Stimulated activated CD4-positive, alpha-beta T cell treated with anti-CD3 and anti-CD28 coated beads, Interleukin-2, amount 100 ng/mL, for 24 hours (primary cell): ENCODE measurements around the gene LINGO4.

ENCODE experiments used
- DNase-seq, 2 donors: peaks; one replicate each; pipeline ENCODE4 v3.0.0-alpha.2; 2020

Gene LINGO4, protein sequence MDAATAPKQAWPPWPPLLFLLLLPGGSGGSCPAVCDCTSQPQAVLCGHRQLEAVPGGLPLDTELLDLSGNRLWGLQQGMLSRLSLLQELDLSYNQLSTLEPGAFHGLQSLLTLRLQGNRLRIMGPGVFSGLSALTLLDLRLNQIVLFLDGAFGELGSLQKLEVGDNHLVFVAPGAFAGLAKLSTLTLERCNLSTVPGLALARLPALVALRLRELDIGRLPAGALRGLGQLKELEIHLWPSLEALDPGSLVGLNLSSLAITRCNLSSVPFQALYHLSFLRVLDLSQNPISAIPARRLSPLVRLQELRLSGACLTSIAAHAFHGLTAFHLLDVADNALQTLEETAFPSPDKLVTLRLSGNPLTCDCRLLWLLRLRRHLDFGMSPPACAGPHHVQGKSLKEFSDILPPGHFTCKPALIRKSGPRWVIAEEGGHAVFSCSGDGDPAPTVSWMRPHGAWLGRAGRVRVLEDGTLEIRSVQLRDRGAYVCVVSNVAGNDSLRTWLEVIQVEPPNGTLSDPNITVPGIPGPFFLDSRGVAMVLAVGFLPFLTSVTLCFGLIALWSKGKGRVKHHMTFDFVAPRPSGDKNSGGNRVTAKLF

DNA sequence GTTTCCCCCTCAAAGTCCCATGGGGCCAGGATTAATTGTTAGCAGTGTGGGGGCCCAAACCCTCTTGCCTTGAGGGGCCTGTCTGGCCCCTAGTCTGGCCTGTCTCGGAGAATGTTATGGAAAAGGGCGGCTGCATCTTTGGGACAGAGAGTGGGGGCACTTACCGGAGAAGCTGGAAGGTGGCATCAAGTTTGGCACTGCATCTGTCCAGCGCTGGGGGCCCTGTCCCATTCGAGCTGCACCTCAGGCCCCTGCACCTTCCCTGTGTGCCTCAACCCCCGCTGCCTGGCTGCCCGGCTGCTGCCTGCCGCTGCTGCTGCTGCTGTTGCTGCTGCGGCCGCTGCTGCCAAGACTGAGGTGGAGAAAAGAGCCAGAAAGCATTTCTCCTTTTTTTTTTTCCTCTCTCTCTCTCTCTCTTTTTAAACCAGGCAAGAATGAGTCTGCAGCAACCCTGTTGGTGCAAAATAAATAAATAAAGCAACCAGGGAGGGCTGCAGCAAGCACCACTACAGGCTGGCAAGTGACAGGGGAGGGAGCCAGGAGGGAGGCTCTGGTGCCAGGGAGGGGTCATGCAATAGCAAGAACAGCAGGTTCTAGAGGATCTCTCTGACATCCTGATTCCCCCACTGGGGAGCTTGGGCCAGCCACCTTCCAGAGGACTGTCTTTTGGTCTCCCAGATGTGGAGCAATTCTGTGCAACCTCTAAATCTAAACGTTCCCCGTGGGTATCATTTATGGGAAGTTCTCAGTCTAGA lies at the start of gene LINGO4:
Gene LINGO4, minus strand, starts transcription at position 354 of the 755 bp plus-strand sequence. CDS start 2,715 bp downstream, outside the sequence.
- DNase-seq: no peak

DNA sequence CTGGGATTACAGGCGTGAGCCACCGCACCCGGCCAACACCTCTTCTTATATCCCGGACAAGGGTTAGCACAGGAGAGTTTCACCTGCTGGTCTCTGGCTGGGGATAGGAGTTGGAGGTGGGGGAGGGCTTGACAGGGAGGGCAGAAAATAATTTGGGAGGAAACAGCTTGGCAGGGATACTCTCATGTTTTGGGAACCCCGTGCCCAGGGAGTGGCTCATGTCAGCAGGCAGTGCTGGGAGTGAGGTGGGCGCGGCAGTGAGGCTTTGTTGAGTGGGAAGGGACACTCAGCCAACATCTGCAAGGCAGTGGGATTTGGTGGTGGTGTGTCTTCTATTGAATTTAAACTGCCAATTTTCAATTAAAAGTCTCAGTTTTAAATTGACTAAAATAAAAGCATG lies 49.4 kb upstream of the LINGO4 start:
- DNase-seq: no peak

DNA sequence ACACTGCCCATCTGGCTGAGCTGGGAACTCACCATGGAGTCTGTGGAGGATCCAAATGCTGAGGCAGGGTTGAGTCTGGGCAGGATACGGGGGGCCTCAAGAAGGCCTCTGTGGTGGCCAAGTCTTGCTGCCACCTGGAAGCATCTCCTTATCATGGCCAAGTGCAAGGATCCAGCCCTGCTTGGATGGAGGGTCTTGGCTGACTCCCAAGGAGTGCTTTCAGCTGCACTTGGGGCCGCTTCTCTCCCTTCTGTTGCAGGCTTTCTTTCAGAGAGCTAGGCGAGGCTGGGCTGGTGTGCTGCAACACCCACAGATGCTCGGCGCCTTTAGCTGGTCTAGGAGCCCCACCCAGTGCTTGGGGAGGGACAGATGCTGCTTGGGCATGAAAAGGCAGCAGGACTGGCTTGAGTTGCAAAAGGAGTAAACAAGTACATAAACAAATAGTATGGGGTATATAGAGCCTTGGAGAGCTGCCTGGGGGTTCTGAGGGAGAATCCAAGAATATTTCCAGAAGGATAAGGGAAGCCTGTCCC lies 48.3 kb upstream of the LINGO4 start, which contains the start of gene THEM5:
Gene THEM5, minus strand, starts transcription at position 302 of the 533 bp plus-strand sequence. Its CDS starts 147 bp downstream, at position 155.
- no peak for DNase-seq

DNA sequence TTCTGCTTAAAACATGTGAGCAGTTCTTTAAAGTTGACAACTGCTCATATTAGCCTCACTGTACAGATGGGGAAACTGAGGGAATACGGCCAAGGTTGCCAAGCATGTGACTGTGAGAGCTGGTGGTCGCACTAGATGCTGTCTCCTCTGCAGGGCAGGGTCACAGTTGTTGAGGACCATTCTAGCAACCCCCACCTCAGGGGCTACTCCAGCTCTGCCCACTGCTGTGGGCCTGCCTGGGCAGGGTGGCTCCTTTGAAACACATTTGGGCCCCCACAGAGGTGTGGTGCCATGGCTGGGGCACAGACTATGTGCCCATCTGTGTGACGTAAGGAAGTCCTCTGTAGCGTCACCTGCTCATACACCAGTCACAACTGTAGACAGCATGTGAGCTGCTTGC lies 47.5 kb upstream of the LINGO4 start:
- no peak for DNase-seq

DNA sequence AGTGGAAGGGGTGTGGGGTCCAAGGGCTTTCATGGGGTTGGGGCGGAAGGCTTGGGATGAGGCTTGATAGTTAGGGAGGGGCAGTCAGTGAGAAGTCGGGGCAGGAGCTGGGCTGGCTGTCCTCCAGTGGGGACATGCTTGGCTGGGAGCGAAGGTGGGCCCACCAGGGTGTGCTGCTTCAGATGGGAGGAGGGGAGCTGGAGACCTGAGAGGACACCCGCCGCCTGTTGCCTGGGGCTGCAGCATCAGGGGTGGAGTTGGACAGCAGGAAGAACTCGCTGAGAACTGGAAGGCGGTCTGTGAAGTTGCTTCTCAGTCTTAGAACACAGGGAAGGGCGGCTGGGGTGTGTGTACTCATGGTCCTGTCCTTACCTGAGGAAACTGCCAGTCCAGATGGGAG lies 46.7 kb upstream of the LINGO4 start:
- DNase-seq: peak in 1 of 2 donors; percentile 16

DNA sequence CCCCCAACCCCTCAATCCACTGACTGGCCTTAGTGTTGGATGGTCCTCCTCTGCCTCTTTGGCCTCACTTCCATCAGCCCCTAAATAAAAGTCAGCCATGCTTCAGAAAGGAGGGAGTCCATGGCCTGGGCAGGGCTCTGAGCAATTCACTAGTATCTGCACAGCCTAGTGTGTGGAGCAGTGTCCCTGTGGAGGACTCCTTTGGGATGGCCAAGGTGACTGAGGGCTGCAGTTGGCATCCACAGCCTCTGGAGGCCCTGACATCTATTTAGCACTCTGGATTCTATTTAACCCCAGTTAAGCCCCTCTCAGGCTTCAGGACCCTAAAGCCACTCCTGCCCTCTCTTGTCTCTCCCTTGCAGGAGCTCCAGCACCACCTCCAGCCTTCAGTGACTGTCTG lies 44.7 kb upstream of the LINGO4 start:
- no peak for DNase-seq

DNA sequence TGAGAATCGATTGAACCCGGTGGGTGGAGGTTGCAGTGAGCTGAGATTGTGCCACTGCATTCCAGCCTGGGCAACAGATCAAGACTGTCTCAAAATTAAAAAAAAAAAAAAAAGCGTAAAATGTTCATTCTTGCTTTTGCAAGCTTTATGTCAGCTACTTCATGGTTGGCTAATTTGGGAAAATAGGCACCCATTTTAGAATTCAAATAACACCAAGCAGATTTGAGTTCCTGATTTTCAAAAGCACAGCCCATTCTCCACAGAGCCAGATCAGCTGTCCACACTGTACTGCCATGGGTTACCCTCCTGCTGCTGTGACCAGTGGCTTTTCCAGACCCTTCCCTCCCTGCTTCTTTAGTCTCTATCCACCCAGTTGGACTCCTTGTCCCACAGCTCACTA lies 43.9 kb upstream of the LINGO4 start:
- DNase-seq: no peak

DNA sequence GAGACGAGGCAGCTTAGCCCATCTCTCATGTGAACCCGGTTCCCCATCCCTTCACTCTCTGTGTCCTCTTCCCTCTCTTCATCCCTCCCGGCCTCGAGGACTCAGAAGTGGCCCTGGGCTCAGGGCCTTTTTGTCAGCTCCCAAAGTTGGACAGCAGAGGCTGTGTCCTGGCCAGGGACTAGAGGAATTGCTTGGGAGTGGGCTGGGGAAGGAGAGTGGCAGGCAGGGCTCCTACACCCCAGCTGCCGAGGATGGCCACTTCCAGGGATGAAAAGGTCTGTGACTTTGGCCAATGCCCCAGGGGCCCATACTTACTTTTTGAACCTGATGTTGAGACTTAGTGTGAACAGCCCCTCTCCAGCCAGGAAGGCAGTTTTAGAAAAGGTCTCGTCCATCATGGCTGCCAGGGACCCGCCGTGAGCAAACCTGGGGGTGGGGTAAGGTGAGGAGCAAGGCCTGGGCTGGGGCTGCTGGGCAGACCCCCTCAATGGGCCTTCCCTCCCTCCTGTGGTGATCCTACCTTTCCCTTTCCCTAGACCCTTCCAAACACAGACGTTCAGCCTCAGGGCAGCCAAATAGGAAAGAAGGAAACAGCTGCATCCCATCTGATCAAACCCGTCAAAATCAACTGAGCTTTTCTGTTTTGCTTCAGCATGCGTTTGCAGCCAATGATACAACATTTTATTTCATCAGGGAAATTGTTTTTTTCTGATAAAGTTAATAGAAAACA lies 42.8 kb upstream of the LINGO4 start:
- DNase-seq: no peak

DNA sequence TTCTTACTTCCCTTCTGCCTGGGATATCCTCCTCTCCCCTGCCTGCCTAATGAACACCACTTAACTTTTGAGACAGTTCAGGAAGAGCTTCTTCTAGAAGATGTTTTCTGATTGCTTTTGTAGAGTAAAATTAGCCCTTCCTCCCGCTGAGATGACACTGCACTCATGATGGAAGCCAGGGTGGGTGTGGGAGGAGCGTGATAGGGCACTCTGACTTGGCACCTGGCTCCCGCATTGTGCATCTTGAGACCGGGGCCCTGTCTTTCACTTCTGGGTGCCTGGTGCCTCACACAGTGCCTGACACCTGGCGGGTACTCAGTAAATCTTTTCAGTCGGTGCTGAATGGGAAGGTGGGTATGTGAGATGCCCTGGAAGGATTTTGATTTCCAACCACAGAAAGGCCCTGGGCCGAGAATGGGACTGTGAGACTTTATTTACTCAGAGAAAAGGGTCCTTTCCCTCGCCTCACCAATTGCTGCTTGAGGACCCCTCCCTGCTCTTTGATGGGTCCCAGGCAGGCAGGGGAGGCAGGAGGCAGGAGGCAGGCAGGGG lies 41.5 kb upstream of the LINGO4 start:
- no peak for DNase-seq

DNA sequence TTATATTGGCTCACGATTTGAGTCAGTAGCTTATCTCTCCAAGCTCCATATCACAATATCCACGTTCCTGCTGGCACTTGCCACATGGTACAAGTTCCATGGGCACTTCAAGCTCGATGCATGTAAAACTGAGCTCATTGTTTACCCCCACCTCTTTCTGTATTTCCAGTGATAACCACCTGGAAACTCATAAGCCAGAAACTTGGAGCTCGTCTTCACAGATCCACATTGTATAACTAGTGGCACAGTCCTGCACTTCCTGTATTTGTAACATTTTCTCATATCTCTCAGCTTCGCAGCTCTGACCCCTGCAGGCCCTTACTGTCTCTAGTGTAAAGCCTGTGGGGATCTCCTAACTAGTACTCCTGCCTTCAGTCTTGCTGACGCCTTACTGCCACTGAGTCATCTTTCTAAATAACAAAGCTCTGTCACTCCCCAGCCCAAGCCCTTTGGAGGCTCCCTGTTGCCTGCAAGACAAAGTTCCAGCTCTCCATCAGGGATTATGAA lies 40.9 kb upstream of the LINGO4 start:
- DNase-seq: no peak

DNA sequence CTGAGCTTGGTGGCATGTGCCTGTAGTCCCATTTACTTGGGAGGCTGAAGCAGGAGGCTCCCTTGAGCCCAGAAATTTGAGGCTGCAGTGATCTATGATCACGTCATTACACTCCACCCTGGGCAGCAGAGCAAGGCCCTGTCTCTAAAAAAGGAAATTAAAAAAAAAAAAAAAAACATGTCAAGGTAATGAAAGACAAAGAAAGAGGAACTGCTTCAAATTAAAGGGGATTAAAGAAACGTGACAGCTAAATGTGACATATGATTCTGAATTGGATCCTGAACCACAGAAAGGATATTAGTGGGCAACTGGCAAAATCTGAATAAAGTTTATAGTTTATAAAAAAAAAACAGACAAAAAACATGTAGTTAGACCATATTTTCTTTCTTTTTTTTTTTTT lies 38.2 kb upstream of the LINGO4 start:
- no peak for DNase-seq

DNA sequence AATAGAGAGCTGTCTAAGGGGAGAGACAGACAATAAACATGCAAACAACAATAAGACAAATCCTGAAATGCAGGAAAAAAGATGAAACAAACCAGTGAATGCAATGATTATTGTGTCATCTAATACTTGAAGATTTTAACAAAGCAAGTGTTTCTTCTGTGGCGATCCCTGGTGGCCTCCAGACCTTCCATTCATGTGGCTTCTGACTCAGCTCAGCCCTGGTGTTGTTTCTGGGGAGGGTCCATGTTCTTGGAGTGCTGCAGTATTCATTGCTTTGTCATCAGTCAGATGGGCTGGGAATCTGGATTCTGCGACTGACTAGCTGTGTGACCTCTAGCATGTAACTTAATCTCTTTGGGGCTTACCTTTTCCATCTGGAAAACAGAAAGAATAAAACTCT lies 35.9 kb upstream of the LINGO4 start:
- no peak for DNase-seq

DNA sequence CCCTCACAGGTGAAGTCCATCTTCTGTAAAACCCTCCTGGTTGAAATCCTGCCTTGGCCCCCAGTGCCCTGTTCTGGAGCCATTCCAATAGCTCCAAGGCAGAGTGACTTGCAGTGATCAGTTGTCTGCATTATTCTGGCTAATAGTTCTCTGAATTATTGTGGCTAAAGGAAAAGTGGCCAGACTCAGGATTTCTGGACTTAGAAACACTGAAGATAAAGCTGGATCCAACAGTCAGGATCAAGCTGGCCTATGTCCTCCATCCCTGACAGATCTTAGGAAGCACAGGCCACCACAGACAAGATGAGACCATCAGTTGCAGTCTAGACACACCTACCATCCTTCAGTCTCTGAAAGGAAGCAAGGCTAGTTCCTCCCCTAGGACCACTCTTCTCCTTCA lies 35.2 kb upstream of the LINGO4 start:
- DNase-seq: no peak

DNA sequence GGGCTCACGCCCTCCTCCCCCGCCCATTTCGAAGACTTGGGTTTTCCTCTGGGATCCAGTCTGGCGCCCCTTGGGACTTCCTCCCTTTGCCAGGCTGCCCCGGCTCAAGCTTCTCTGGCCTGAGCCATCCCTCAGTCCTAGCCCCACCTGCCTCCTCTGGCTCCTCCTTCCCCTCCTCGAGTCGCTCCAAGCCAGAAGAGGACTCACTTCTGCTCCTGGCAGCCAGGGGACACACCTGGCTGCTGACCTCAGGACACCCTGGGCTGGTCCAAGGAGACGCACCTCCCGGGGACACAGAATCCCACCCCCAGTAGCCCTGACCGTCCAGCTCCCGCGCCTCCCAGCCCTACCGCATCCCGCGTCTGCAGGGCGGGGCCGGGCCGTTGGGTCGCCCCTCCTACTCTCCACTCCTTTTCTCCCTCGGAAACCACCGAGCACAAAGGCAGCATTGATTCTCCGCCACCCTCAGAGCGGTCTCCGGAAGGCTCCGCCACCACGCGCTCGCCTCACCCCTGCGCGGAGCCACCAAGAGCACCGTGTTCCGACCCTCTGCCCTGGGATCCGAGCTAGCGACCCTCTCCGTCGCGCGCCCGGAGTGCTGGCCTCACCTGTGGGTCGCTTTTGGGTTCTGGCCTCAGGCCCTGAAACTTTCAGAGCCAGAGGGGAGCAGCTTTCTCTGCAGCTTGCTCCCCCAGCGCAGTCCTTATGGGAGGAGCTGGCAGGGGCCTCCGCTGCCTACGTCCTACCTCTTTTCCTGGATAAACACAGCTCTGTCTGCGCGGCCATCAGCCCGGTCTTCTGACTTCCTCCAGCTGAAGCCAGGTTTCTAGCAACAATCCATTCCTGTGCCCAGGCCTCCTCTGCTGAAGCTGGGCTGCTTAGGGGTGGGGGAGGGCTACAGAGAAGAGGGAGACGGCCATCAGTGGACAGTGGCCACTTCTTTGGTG lies 34.5 kb upstream of the LINGO4 start, which contains the start of gene C2CD4D:
Gene C2CD4D, minus strand, starts transcription at position 364 of the 947 bp plus-strand sequence. CDS start 831 bp downstream, outside the sequence.
- peak; percentile 72 to 75 for DNase-seq

DNA sequence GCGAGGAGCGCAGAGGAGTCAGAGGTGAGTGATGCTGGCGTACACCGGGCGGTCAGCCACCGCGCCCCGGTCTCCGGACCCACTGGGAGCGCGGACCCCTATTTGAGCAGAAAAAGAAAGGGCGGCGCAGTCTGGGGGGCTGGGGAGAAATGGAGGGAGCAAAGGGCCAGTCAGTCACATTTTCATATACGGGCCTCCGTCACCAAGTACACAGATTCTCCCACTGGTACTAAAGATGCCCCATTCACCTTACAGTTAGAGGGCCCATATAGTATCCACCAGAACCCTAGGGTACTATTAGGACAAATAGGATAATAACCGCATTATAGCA lies 33.8 kb upstream of the LINGO4 start:
- no peak for DNase-seq

DNA sequence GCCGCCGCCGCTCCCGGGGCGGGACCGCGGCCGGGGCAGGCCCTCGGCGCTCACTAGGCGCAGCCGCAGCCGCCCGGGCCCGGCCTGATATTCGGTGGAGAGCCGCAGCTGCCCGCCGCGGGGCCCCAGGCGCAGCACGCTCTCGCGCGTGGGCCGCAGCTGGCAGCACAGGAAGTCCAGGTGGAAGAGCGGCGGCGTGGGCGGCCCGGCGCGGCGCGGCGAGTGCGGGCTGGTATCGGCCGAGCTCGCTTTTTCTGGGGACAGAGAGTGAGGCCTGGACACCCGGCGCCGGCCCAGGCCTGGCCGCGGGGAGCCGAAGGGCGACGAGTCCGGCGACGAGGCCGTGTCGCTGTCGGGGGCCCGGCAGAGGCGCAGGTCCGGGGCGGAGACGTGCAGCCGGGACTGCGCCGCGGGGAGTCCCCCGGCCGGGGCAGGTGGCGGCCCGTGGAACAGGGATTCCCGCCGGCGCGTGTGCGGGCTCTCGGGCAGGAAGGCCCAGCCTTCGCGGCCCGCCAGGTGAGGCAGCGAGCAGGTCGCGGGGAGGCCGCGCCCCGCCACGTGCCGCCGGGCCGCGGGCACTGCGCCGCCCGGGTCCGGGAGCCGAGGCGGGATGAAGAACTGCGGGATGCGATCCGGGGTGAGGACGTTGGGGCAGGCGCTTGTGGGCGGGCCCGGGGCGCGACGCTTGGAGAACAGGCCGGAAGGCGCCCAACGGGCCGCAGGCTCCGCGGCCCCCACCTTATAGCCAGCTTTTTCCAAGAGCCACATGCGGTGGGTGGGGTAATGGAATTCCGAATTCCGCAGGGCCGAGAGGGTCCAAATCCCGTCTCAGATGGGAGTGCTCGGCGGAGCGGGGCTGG lies 33.2 kb upstream of the LINGO4 start:
- peak in 1 of 2 donors; percentile 64 for DNase-seq

DNA sequence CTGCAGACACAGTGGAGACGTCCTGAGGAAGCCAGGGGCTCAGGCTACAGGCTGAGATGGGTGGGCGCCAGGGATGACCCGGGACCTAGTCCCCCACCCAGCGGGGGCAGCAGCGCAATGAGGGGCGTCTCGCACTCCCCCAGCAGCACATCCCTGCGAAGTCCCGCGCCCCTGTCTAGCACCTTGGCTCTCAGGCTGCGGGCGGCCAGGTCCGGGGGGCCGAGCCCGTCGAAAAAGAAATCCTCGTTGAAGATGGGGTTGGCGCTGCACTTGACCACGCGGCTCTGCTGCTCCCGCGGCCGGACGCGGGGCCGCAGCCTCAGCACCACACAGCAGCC lies 32.6 kb upstream of the LINGO4 start:
- DNase-seq: no peak

DNA sequence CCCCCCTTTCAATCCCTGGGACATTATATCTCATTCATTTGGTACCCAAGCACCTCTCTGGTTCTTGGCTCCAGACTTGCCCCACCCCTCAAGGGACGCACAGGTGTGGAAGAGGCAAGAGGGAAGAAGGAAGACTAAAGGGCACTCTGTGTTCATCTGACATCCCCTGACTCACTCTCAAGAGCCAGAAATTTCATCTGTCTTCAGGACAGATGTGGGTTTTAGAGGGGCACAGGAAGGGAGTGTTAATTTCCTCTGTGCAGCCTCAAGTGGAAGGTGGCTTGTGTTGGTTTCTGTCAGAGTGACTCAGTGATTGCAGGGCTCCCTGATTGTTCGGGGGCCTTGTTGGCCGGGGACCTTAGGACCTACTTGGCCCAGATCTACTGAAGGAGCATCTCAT lies 32.0 kb upstream of the LINGO4 start:
- DNase-seq: no peak

DNA sequence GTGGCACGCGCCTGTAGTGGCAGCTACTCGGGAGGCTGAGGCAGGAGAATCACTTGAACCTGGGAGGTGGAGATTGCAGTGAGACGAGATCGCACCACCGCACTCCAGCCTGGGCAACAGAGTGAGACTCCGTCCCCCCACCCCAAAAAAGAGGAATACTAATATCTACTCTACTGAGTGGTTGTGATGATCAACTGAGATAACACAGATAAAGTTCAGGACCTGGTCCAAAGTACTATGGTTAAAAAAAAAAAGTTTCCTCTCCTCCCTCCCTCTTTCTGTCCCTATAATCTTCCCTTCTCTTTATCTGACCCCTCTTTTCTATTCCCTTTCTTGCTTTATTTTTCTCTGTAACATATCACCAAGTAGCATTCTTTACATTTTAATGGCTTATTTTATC lies 30.4 kb upstream of the LINGO4 start:
- DNase-seq: no peak

DNA sequence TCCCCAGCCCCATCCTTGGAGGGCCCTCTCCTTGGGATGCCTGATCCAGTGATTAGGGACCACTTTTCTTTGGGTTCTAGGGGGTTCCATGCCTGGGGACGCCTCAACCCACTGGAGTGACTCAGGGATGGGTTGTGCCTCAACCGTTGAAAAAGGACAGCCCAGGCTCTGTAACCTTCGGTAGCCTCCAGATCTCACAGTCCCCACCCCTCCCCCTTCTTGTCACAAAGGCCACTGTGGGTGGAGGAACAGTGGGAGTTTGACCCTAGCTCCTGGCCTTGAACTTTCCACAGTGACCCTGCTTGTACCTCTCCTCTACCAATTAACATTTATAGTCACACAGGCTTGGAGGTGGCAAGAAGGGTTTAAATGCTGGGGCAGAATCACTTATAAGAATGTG lies 29.0 kb upstream of the LINGO4 start:
- DNase-seq: no peak
